Right lobe of liver (tissue), 6 donors: ENCODE data around the gene MSANTD3. TPM values are rescaled to one million over a fixed set of nuclear protein-coding genes. Genes with fewer than 3 reads are reported as not detected.

Experiments used
- ATAC-seq, 4 donors: fragments of 200-7000 bp; cut with Tn5 transposase; one replicate each; pipeline ENCODE4 v1.9.1; 2020; ENCODE audit warnings: mild to moderate bottlenecking in 4 of 4, moderate library complexity in 4 of 4
- DNase-seq, 3 donors: peaks; one replicate each; pipeline ENCODE4 v3.0.0-alpha.2; 2020
- H3K27ac ChIP-seq, 3 donors: fragments of 200-600 bp; one replicate each; pipeline ENCODE4 v1.8.0; 2022
- H3K27me3 ChIP-seq, 2 donors: fragments of 200-600 bp; one replicate each; pipeline ENCODE4 v1.8.0; 2022
- H3K36me3 ChIP-seq, 4 donors: fragments of 200-600 bp; sonication (generic) in 1 of 4; one replicate each; pipeline versions ENCODE4 v1.5.1 to v1.8.0; 2017 to 2022; ENCODE audit warnings: control low read depth in 1 of 4
- H3K4me1 ChIP-seq, 4 donors: fragments of 200-600 bp; sonication (generic) in 1 of 4; one replicate each; pipeline versions ENCODE4 v1.5.1 to v1.8.0; 2017 to 2022; ENCODE audit warnings: control low read depth in 1 of 4
- H3K4me3 ChIP-seq, 3 donors: fragments of 200-600 bp; one replicate each; pipeline ENCODE4 v1.8.0; 2022
- H3K9me3 ChIP-seq, 4 donors: fragments of 200-600 bp; sonication (generic) in 1 of 4; one replicate each; pipeline versions ENCODE4 v1.5.1 to v1.8.0; 2017 to 2022; ENCODE audit warnings: control low read depth in 1 of 4
- POLR2A ChIP-seq: fragments of 450-650 bp; IDR thresholded peaks from one replicate; pipeline ENCODE4 v1.6.1; 2017; ENCODE audit warnings: antibody characterized with exemption, mild to moderate bottlenecking
- WGBS: methylation state at CpG from one replicate; pipeline ENCODE4 v1.1.6; 2018; ENCODE audit warnings: low coverage, low lambda C conversion rate; ENCODE audit not compliant: insufficient coverage; ENCODE audit errors: missing lambda C conversion rate; 5-methylcytosine and 5-hydroxymethylcytosine counted together
- intact Hi-C, 2 donors: fragments of 100-400 bp; cut with DNase I; formaldehyde crosslinking; loops; one replicate each; pipeline versions ENCODE4 v1.11.2 to v1.14.1; 2022
- total RNA-seq, 6 experiments: library from RNA; depleted of rRNA in 2 of 6; stranded (reverse); fragments of >200 nt in 2 of 6; fragmentation: NEBNext Ultra II Directional in 3 of 6; extraction: Animal tissue kit (Norgen Biotek cat#: 25700) in 3 of 6; gene quantifications; one replicate each; pipeline versions ENCODE4 v1.1.0 to v1.2.4, GENCODE V29; 2016 to 2023
- TF ChIP-seq, protein P1 (sequence below), 4 donors: fragments of 200-600 bp in 3 of 4; fragments of 450-650 bp in 1 of 4; IDR thresholded peaks; one replicate each; pipeline versions ENCODE4 v1.5.1 to v1.8.0; 2016 to 2022; ENCODE audit warnings: antibody characterized with exemption in 4 of 4, mild to moderate bottlenecking in 2 of 4
- donor health status: DM: no; HTN: yes; CAD: no.
- donor health status: DM: no; HTN: no; CAD: no.
- donor health status: DM: no; HTN: no; CAD: no.
- donor health status: DM: no; HTN: yes; CAD: no.
- donor health status: DM: no; HTN: yes; CAD: no.

MSANTD3 gene
- total RNA-seq, 6 experiments from 2014 or later: 6.7 to 26.9 (median 15.9) TPM

DNA sequence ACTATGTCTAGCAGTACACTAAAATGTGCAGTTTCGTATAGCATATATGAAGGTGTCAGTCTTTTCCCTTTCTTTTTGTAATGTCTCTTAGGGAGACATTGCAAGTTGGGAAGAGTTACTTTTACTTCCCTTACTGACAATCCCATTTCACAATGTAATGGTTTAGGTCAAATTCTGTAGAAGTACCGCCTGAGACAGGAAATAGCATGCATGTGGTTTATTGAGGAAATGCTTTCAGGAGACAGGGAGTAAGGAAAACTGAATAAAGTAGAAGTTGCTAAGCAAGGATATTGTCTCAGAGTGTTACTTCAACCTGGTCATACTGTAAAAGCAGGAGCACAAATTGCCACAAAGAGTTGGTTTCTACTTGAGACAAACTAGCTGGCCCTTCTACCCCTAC, 32.1 kb upstream of the MSANTD3 start:
- ATAC-seq (no peak), DNase-seq (no peak)
- 63% methylated on average over 2 of the region's 2 CpGs for WGBS
- H3K4me3 ChIP-seq: no peak overlapping the region
- H3K27me3 ChIP-seq: no peaks in the 10 kb centered on the region
- no peaks in the 10 kb centered on the region for H3K36me3 ChIP-seq
- no peak overlapping the region for H3K27ac ChIP-seq
- H3K9me3 ChIP-seq: no peaks in the 10 kb centered on the region
- intact Hi-C loops: no loop called here
- no peaks in the 10 kb centered on the region for H3K4me1 ChIP-seq
- TF ChIP-seq, protein P1, sequence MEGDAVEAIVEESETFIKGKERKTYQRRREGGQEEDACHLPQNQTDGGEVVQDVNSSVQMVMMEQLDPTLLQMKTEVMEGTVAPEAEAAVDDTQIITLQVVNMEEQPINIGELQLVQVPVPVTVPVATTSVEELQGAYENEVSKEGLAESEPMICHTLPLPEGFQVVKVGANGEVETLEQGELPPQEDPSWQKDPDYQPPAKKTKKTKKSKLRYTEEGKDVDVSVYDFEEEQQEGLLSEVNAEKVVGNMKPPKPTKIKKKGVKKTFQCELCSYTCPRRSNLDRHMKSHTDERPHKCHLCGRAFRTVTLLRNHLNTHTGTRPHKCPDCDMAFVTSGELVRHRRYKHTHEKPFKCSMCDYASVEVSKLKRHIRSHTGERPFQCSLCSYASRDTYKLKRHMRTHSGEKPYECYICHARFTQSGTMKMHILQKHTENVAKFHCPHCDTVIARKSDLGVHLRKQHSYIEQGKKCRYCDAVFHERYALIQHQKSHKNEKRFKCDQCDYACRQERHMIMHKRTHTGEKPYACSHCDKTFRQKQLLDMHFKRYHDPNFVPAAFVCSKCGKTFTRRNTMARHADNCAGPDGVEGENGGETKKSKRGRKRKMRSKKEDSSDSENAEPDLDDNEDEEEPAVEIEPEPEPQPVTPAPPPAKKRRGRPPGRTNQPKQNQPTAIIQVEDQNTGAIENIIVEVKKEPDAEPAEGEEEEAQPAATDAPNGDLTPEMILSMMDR (IDR thresholded peaks at IDR 0.05): no peak
- no peak for TF ChIP-seq POLR2A

DNA sequence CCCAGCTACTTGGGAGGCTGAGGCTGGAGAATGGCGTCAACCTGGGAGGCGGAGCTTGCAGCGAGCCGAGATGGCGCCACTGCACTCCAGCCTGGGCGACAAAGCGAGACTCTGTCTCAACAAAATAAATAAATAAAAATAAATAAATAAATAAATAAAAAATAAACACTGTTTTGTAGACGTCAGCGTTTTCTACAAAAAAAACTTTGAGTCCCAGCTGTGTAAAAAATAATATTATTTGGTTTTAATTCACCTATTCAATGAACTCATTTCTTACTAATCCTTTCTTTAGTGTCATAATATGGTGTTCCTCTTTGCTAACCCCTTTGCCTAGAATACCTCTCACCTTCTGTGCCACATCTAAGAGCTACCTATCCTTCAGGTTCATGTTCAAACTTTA, 30.2 kb upstream of the MSANTD3 start:
- WGBS: 96% methylated on average over 9 of the region's 9 CpGs
- ATAC-seq: no peak
- TF ChIP-seq POLR2A: no peak
- TF ChIP-seq, protein P1 (IDR thresholded peaks at IDR 0.05): no peak
- intact Hi-C loops: no loop called here
- Histone ChIP-seq H3K27me3 (no peaks in the 10 kb centered on the region), H3K27ac (no peak overlapping the region), H3K9me3 (no peaks in the 10 kb centered on the region), H3K36me3 (no peaks in the 10 kb centered on the region), H3K4me1 (no peaks in the 10 kb centered on the region), H3K4me3 (no peak overlapping the region)
- DNase-seq: no peak

DNA sequence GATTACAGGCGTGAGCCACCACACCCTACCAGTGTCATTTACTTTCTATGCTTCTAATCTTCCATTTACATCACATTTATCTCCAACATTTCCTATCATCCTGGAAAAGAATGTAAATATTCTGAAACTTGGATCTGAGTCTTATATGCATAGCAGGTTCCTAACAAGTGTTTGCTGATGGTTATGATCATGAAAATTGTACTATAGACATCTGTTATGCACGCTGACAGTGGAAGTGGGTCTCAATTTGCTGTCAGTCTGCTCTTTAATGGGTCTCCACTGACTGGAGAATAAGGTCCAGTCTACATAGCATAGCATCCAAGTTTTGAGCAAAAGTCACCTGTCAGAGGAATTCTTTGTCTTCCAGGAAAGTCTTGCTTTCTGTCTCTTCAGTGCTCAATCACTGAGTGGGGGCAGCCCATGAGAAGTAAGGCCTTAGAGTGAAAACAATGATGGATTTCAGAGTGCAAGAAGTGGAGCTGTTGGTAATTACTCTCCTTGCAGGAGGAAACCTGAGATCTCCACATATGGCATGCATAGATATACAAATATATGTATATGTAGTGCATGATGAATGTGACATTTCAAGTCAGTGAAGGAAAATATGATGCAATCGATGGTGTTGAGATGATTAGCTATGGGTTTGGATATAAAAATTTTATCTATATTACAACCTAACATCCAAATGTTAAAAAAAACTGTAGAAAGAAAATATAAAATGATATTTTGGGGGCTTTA, 29.2 kb upstream of the MSANTD3 start:
- TF ChIP-seq, protein P1 (IDR thresholded peaks at IDR 0.05): no peak
- TF ChIP-seq POLR2A: no peak
- H3K27me3 ChIP-seq: no peaks in the 10 kb centered on the region
- H3K9me3 ChIP-seq: no peaks in the 10 kb centered on the region
- WGBS: 72% methylated on average over 3 of the region's 3 CpGs
- H3K36me3 ChIP-seq: no peaks in the 10 kb centered on the region
- intact Hi-C loops: no loop called here
- H3K4me3 ChIP-seq: no peak overlapping the region
- DNase-seq: no peak
- no peak for ATAC-seq
- no peaks in the 10 kb centered on the region for H3K4me1 ChIP-seq
- no peak overlapping the region for H3K27ac ChIP-seq

DNA sequence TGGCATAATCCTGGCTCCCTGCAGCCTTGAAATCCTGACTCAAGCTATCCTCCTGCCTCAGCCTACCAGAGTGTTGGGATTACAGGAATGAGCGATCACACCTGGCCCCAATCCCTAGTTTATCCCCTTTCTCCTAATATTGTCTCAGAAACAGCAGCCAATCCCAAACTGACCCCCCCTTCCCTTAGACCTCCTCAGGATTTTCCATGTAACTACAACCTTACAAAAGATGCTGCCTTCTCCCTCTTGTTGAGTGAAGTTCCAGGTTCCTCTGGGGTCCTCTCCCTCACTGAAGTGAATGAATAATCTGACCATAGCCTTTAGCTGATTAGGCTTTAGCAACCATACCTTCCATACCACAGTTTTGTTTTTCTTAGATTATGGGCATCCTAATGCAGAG, 25.9 kb upstream of the MSANTD3 start:
- DNase-seq (no peak), ATAC-seq (no peak)
- no peaks in the 10 kb centered on the region for H3K9me3 ChIP-seq
- no peak overlapping the region for H3K4me3 ChIP-seq
- no peak overlapping the region for H3K27ac ChIP-seq
- no peaks in the 10 kb centered on the region for H3K36me3 ChIP-seq
- no peaks in the 10 kb centered on the region for H3K4me1 ChIP-seq
- no peaks in the 10 kb centered on the region for H3K27me3 ChIP-seq
- no peak for TF ChIP-seq POLR2A
- TF ChIP-seq, protein P1 (IDR thresholded peaks at IDR 0.05): no peak
- WGBS: 75% methylated on average over 1 of the region's 1 CpG
- intact Hi-C loops: no loop called here
